Osteocyte (in vitro differentiated cells): ENCODE results near the gene RASL12. TPM values are rescaled to one million over a fixed set of nuclear protein-coding genes. Genes with fewer than 3 reads are reported as not detected.
"Not testable (repeated sequence)": the region's sequence is repeated elsewhere in the genome, so short reads cannot be mapped to it uniquely, and the experiment has no call there.

Experiments used
- DNase-seq: peaks from one replicate; pipeline ENCODE4 v3.0.0; 2021; ENCODE audit warnings: mixed read lengths; ENCODE audit not compliant: unreplicated experiment; ENCODE audit errors: extremely low spot score
- H3K27ac Mint-ChIP-seq: one replicate; pipeline ENCODE4 v1.8.0; 2021; ENCODE audit warnings: mild to moderate bottlenecking, mixed read lengths; ENCODE audit not compliant: unreplicated experiment
- H3K27me3 Mint-ChIP-seq: one replicate; pipeline ENCODE4 v1.8.0; 2021; ENCODE audit warnings: mixed read lengths; ENCODE audit not compliant: unreplicated experiment
- H3K36me3 Mint-ChIP-seq: one replicate; pipeline ENCODE4 v1.8.0; 2021; ENCODE audit warnings: mixed read lengths; ENCODE audit not compliant: unreplicated experiment
- H3K4me1 Mint-ChIP-seq: one replicate; pipeline ENCODE4 v1.8.0; 2021; ENCODE audit warnings: mixed read lengths; ENCODE audit not compliant: unreplicated experiment
- H3K4me3 Mint-ChIP-seq: one replicate; pipeline ENCODE4 v1.8.0; 2021; ENCODE audit warnings: mild to moderate bottlenecking, moderate library complexity, mixed read lengths; ENCODE audit not compliant: unreplicated experiment
- H3K9me3 Mint-ChIP-seq: one replicate; pipeline ENCODE4 v1.8.0; 2021; ENCODE audit warnings: mixed read lengths; ENCODE audit not compliant: unreplicated experiment
- total RNA-seq: library from RNA; stranded (reverse); gene quantifications from 2 replicates; pipeline ENCODE4 v1.2.1, GENCODE V29; 2021
- TF ChIP-seq, protein P1 (sequence below): fragments of 200-600 bp; sonication (generic); IDR thresholded peaks from 2 replicates; pipeline ENCODE4 v1.5.0; 2021; ENCODE audit warnings: antibody characterized with exemption, mild to moderate bottlenecking, moderate library complexity

The RASL12 gene
- total RNA-seq, 1 donor from 2014 or later, result 0.78 TPM

DNA sequence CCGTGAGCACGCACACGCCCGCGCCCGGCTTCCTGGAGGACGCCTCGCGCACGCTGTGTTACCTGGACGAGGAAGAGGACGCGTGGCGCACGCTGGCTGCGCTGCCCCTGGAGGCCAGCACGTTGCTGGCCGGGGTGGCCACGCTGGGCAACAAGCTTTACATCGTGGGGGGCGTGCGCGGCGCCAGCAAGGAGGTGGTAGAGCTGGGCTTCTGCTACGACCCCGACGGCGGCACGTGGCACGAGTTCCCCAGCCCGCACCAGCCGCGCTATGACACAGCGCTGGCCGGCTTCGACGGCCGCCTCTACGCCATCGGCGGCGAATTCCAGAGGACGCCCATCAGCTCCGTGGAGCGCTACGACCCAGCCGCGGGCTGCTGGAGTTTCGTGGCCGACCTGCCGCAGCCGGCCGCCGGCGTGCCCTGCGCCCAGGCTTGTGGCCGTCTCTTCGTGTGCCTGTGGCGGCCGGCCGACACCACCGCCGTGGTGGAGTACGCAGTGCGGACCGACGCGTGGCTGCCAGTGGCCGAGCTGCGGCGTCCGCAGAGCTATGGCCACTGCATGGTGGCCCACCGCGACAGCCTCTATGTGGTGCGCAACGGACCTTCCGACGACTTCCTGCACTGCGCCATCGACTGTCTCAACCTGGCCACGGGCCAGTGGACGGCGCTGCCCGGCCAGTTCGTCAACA is 9.6 kb upstream of the RASL12 start:
- DNase-seq, result no peak
- peaks cover 4% of the 10 kb centered on the region for H3K4me1 Mint-ChIP-seq
- TF ChIP-seq, protein P1, sequence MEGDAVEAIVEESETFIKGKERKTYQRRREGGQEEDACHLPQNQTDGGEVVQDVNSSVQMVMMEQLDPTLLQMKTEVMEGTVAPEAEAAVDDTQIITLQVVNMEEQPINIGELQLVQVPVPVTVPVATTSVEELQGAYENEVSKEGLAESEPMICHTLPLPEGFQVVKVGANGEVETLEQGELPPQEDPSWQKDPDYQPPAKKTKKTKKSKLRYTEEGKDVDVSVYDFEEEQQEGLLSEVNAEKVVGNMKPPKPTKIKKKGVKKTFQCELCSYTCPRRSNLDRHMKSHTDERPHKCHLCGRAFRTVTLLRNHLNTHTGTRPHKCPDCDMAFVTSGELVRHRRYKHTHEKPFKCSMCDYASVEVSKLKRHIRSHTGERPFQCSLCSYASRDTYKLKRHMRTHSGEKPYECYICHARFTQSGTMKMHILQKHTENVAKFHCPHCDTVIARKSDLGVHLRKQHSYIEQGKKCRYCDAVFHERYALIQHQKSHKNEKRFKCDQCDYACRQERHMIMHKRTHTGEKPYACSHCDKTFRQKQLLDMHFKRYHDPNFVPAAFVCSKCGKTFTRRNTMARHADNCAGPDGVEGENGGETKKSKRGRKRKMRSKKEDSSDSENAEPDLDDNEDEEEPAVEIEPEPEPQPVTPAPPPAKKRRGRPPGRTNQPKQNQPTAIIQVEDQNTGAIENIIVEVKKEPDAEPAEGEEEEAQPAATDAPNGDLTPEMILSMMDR, result no peak
- peaks cover 14% of the 10 kb centered on the region for H3K27me3 Mint-ChIP-seq
- H3K4me3 Mint-ChIP-seq, result no peak overlapping the region
- no peak overlapping the region for H3K27ac Mint-ChIP-seq
- no peaks in the 10 kb centered on the region for H3K9me3 Mint-ChIP-seq
- H3K36me3 Mint-ChIP-seq, result no peaks in the 10 kb centered on the region

DNA sequence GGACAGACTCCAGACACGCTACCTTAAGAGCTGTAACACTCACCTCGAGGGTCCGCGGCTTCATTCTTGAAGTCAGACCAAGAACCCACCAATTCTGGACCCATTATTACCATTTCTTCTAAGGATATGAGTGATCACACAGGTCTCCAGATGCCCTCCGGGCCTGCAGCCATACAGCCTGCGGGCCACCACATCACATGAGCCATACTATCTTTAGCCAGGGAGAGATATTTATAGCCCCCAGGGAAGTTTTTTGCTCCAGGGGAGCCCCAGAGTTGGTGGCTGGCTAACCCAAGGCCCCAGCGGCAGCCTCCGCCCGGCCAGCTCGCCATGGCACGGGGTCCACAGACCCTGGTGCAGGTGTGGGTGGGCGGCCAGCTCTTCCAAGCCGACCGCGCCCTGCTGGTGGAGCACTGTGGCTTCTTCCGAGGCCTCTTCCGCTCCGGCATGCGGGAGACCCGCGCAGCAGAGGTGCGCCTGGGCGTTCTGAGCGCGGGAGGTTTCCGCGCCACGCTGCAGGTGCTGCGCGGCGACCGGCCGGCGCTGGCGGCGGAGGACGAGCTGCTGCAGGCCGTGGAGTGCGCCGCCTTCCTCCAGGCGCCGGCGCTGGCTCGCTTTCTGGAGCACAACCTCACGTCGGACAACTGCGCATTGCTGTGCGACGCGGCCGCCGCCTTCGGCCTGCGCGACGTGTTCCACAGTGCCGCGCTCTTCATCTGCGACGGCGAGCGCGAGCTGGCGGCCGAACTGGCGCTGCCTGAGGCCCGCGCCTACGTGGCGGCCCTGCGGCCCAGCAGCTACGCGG is 8.9 kb upstream of the RASL12 start, which contains the start of gene KBTBD13:
Gene KBTBD13, plus strand, starts transcription at position 261 of the 805 bp plus-strand sequence. Its CDS starts 70 bp downstream, at position 331.
- Mint-ChIP-seq H3K4me3 (no peak within 1 kb of the TSS), H3K27me3 (peaks cover 12% of the 10 kb centered on the region), H3K4me1 (peaks cover 7% of the 10 kb centered on the region), H3K9me3 (no peaks in the 10 kb centered on the region), H3K36me3 (no peaks in the 10 kb centered on the region), H3K27ac (no peak within 1 kb of the TSS)
- TF ChIP-seq, protein P1, result no peak
- DNase-seq, result no peak

DNA sequence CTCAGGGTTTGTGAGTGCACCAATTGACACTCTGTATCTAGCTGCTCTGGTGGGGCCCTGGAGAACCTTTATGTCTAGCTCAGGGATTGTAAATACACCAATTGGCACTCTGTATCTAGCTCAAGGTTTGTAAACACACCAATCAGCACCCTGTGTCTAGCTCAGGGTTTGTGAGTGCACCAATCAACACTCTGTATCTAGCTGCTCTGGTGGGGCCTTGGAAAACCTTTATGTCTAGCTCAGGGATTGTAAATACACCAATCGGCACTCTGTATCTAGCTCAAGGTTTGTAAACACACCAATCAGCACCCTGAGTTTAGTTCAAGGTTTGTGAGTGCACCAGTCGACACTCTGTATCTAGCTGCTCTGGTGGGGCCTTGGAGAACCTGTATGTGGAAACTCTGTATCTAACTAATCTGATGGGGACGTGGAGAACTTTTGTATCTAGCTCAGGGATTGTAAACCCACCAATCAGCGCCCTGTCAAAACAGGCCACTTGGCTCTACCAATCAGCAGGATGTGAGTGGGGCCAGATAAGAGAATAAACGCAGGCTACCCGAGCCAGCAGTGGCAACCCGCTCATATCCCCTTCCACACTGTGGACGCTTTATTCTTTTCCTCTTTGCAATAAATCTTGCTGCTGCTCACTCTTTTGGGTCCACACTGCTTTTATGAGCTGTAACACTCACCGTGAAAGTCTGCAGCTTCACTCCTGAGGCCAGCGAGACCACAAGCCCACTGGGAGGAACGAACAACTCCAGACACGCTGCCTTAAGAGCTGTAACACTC is 8.0 kb upstream of the RASL12 start:
- H3K27me3 Mint-ChIP-seq, H3K9me3 Mint-ChIP-seq, DNase-seq, H3K36me3 Mint-ChIP-seq, H3K27ac Mint-ChIP-seq, H3K4me3 Mint-ChIP-seq: not testable (repeated sequence)
- H3K4me1 Mint-ChIP-seq, result peaks cover 16% of the 10 kb centered on the region

DNA sequence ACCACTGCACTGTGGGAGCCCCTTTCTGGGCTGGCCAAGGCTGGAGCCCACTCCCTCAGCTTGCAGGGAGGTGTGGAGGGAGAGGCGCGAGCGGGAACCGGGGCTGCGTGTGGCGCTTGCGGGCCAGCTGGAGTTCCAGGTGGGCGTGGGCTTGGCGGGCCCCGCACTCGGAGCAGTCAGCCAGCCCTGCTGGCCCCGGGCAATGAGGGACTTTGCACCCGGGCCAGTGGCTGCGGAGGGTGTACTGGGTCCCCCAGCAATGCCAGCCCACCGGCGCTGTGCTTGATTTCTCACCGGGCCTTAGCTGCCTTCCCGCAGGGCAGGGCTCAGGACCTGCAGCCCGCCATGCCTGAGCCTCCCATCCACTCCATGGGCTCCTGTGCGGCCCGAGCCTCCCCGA is 7.2 kb upstream of the RASL12 start:
- peaks cover 20% of the 10 kb centered on the region for H3K4me1 Mint-ChIP-seq
- H3K9me3 Mint-ChIP-seq, H3K27me3 Mint-ChIP-seq, DNase-seq, H3K36me3 Mint-ChIP-seq, H3K27ac Mint-ChIP-seq, H3K4me3 Mint-ChIP-seq: not testable (repeated sequence)

DNA sequence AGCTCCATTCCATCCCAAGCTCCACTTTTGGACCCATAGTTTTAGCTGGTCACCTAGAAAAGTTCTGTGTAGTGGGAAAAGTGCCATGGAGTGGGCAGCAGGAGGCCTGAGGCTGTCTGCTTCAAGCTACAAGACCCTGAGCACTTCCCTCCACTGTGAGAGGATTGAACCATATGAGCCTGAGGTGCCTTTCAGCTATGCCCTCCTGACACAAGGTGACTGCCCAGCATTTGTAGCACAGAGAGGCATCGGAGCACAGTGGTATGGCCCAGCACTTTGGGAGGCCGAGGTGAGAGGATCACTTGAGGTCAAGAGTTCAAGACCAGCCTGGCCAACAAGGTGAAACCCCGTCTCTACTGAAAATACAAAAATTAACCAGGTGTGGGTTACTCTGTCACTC is 4.8 kb upstream of the RASL12 start:
- Mint-ChIP-seq H3K4me1 (peaks cover 39% of the 10 kb centered on the region), H3K4me3 (no peak overlapping the region), H3K27me3 (peaks cover 2% of the 10 kb centered on the region), H3K9me3 (no peaks in the 10 kb centered on the region), H3K27ac (no peak overlapping the region), H3K36me3 (no peaks in the 10 kb centered on the region)
- DNase-seq, result no peak
- TF ChIP-seq, protein P1, result no peak
